Activated CD4-positive, CD25-positive, alpha-beta regulatory T cell (primary cell): ENCODE data around the gene GPR32.
"Not testable (repeated sequence)": the region's sequence is repeated elsewhere in the genome, so short reads cannot be mapped to it uniquely, and the experiment has no call there.

Source experiments
- DNase-seq, 4 experiments: peaks; one replicate each; lab custom pipeline; 2025; lab: John Stamatoyannopoulos, UW

GPR32 gene

GRCh38 chr19:50747141-50747540, 23.1 kb upstream of the GPR32 start:
- not testable (repeated sequence) for DNase-seq

GRCh38 chr19:50749490-50749889, 20.8 kb upstream of the GPR32 start:
- no peak for DNase-seq

GRCh38 chr19:50750010-50750409, 20.3 kb upstream of the GPR32 start:
- no peak for DNase-seq

- no peak for DNase-seq
Measured at GRCh38 chr19:50753879-50754278, 16.4 kb upstream of the GPR32 start.

- DNase-seq, result not testable (repeated sequence)
Measured at GRCh38 chr19:50756244-50756643, 14.0 kb upstream of the GPR32 start.

GRCh38 chr19:50757624-50758023, 12.6 kb upstream of the GPR32 start:
- not testable (repeated sequence) for DNase-seq

GRCh38 chr19:50759076-50759475, 11.2 kb upstream of the GPR32 start:
- not testable (repeated sequence) for DNase-seq

GRCh38 chr19:50759886-50760285, 10.4 kb upstream of the GPR32 start:
- DNase-seq, result no peak

GRCh38 chr19:50761501-50761900, 8.8 kb upstream of the GPR32 start:
- DNase-seq, result not testable (repeated sequence)

GRCh38 chr19:50763521-50763920, 6.7 kb upstream of the GPR32 start:
- not testable (repeated sequence) for DNase-seq

GRCh38 chr19:50764409-50764808, 5.9 kb upstream of the GPR32 start:
- no peak for DNase-seq

- not testable (repeated sequence) for DNase-seq
Measured at GRCh38 chr19:50766746-50767145, 3.5 kb upstream of the GPR32 start.

GRCh38 chr19:50767263-50767662, 3.0 kb upstream of the GPR32 start:
- DNase-seq, result not testable (repeated sequence)

GRCh38 chr19:50768277-50768676, 2.0 kb upstream of the GPR32 start:
- DNase-seq, result no peak

GRCh38 chr19:50770888-50771287, 624 bp downstream of the GPR32 start:
- no peak for DNase-seq

- no peak for DNase-seq
Measured at GRCh38 chr19:50772476-50772875, 2.2 kb downstream of the GPR32 start.

- DNase-seq, result not testable (repeated sequence)
Measured at GRCh38 chr19:50772912-50773311, 2.6 kb downstream of the GPR32 start.

- DNase-seq, result not testable (repeated sequence)
Measured at GRCh38 chr19:50773454-50773853, 3.2 kb downstream of the GPR32 start.

GRCh38 chr19:50776131-50776530, 5.9 kb downstream of the GPR32 start:
- DNase-seq, result no peak

GRCh38 chr19:50777261-50777660, 7.0 kb downstream of the GPR32 start:
- DNase-seq, result no peak

GRCh38 chr19:50777830-50778303, 7.6 kb downstream of the GPR32 start:
- DNase-seq, result no peak

- DNase-seq, result no peak
Measured at GRCh38 chr19:50778906-50779430, 8.7 kb downstream of the GPR32 start.

- no peak for DNase-seq
Measured at GRCh38 chr19:50779504-50780457, 9.5 kb downstream of the GPR32 start.
